Measurements from ENCODE around the gene NUDT1.

DNA sequence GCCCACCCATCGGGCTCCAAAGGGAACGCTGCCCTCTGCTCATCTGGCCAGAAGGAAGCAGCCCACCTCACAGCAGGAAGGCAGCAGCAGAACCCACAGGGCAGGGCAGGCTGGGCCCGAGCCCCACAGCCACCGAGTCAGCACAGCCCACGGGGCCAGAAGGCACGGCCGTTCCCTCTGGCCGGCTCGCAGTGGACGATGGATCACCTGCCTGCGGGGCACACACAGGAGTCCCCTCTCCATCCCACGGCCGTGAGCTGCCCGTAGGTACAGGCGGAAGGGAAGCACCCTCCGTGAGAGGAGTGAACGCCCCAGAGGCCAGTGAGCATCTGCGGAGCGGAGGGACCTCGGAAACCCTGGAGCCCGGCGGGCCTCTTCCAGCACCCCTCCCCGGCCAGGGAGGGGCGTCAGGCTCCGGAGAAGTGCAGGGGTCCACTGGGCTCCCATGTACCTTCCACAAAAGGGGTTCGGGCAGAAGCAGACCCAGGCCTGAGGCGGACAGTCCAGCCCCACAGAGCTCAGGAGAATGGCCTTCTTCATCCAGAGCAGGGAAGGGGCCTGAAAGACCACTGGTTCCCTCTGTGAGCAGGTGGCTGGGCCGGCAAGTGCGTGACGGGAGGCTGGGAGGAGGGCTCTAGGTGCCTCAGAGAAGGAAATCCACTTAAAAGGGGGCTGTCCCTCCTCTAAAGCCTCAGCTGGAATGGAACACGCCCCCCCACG, 11.7 kb downstream of the NUDT1 start:
- TF ChIP-seq TCF12 (IDR thresholded peaks at IDR 0.05; ENCODE audit: low read depth) (no peak), TAF1 (IDR thresholded peaks at IDR 0.05; ENCODE audit: low read depth) (no peak), NFIC (IDR thresholded peaks at IDR 0.05) (no peak), YY1 (IDR thresholded peaks at IDR 0.05; ENCODE audit: low read depth) (no peak), EP300 (IDR thresholded peaks at IDR 0.05; ENCODE audit: borderline replicate concordance) (no peak), ZBTB7A (IDR thresholded peaks at IDR 0.05; ENCODE audit: low read depth) (no peak), CEBPB (IDR thresholded peaks at IDR 0.05) (no peak), TEAD4 (IDR thresholded peaks at IDR 0.05) (no peak)
- TF ChIP-seq, protein P1, sequence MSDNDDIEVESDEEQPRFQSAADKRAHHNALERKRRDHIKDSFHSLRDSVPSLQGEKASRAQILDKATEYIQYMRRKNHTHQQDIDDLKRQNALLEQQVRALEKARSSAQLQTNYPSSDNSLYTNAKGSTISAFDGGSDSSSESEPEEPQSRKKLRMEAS (IDR thresholded peaks at IDR 0.05) = no peak

Data from Ishikawa (cell line).